ENCODE results near the gene ZNF516.
A peak's percentile ranks its signal among the peaks of the same experiment; 100 is the strongest.

The ZNF516 gene

DNA sequence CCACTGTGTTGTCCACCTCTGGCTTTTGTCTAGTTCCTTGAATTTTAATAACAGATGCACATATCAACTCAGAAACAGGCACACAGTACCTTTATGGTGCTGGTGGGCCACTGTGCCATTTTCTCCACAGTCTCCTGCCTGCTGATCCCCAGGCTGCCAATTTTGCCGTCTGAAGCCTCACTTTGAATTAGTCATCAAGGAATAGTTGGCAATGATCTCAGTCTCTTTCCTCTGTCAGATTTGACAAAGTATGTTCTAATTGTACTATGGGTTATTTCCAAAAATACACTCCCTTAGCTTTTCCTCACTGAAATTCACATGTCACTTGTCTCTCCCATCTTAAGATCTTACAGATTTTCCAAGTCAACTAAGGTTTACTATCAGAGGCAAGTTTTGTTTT, 140.7 kb downstream of the ZNF516 start:
- no peak for DNase-seq

DNA sequence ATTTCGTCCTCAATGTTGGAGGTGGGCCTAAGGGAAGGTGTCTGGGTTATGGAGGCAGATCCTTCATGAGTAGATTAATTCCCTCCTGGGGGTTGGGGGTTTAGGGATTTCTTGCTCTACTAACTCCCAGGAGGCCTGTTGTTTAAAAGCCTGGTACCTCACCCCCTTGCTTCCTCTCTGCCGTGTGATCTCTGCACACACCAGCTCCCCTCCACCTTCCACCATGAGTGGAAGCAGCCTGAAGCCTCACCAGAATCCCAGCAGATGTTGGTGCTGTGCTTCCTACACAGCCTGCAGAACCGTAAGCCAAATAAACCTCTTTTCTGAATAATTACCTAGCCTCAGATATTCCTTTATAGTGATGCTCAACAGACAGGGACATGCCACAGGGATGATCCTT, 141.5 kb downstream of the ZNF516 start:
- DNase-seq = no peak

DNA sequence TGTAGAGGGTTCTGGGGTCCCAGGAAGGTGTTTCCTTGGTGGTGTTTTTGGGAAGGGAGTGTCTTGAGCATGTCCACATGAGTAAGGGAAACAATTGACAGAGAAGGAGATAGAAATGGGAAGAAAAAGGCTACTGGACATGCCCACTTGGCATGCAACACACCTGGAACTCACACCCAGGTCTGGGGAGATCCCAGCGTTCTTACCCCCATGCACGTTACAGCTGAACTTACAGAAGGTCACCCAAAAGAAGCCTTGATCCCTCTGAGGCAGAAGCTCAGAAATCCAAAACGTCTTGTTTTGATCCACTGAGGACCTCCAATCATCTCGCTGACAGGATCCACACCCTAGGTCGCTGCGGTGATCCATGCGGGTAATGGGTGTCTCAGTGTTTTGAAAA, 142.0 kb downstream of the ZNF516 start:
- DNase-seq = no peak

DNA sequence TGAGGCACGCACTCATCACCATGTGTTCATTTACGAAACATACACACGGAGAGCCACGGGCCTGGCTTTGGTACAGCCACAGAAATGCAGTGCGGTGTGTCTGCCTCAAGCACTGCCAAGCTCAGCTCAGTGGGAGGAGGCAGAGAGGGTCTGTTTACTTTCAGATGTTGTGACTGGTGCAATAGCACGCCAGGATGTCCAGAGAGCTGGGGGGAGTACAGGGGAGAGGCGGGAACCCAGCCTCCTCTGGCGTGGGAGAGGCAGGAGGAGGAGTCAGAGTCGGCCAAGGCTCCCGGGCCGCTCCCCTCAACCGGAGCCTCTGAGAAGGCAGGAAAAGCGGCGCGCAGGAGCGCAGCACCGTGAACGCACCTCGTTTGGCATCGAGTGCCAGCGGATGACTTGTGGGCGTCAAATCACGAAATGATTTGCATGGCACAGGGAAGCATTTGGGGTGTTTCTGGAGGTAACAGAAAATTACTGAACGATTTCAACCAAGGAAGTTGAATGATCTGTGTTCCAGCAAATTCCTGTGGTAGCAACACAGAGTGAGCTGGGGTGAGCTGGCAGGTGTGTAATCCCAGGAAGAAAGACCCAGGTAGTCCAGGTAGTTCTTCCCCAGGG, 143.0 kb downstream of the ZNF516 start:
- no peak for DNase-seq

DNA sequence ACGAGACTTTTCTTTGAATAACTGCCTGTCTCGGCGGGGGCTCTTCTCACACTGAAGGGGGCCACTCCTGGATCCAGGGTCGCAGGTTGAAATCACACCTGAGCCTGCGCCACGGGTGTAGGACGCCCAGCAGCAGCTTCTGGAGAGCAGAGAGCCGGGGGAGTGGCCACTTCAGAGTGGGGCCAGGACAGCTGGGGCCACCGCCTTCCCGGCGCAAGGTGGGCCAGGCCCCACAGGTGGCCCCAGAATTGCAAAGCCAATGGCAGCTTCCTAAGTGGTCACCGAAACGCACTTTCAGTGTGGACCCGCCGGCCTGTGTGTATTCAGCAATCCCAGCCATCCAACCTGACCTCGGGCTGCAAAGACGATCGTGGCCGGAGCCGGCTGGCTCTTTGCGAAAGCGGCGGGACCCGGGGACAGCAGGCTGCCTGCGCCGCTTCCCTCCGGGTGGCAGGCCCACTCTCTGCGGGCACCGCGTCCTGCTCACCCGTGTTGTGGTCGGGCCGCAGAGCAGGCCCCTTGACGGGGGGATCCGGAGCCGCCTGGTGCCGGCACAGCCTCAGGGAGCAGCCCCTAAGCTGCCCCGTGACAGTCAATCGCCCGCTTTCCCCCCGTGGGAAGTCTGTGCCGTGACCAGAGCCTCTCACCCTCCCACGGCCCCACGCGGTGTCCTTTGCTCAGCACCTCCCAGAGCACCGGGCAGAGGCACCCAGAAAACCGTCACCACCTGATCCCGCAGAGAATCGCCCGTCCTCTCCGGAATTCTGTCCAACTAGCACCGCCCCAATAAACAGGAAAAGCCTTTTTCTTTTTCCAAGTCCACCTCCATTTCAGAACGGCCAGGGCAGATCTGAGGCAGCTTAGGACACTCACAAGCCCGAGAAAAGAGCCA, 144.7 kb downstream of the ZNF516 start:
- DNase-seq = no peak

DNA sequence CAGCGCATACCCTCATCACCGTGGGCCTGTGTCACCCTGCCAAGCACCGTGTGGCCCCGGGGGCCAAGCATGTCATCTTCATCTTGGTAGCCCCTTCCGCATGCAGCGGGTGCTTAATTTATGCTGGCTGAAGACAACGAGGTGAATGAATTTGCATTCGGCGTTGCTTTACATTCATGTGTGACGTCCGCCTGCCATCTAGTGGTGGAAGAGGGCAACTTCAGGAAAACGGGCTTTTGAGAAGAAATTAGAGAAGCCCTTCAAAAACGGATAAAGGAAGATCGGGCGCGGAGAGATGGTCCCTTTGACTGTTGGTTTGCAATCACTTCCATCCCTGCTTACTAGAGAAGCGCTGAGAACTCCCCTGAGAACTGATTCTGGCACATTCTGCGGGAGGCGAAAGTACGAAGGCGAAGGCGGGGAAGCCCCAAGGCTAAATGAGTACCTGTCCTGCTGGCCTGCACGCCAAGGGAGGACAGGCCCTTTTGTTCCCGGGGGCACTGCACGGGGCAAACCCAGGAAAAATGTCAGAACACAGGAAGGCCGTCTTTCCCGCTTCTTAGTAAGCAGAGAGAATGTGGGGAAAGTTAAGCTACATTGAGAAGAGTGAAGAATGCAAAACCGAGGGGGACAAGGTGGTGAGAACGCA, 145.9 kb downstream of the ZNF516 start:
- DNase-seq = peak; percentile 43

DNA sequence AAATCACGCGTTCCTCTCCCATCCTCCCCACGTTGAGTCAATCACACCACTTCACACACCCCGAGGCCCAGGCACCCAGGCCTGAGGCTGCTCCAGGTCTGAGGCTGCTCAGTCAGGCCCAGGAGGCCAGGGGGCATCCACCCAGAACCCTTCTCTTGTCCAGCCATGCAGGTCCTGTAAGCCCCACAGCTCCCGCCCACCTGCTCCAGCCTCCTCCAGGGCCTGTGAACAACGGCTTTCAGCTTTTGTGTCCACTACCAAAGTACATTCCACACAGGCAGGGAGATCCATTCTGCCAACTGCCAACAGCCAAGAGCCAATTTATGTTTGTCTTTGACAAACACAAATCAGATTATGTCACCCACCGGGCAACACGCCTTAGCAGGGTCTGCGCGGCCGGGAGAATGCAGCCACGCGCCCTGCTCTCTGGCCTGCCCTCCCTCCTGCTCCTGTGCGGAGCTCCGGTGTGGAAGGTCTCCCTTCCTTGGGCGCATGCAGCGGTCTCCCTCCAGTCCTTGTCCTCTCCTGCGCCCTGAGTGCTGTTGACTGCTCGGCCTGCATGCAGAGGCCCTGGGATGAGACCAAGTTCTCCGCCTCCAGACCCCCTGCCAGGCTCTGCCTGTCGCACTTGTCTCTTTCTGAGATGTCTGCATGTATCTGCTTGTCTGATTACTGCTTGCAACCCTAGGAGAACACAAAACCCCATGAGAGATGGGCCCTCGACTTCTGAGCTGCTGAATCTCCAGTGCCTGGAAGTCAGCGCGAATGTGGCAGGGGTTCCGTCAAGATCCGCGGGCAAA, 146.6 kb downstream of the ZNF516 start:
- no peak for DNase-seq

DNA sequence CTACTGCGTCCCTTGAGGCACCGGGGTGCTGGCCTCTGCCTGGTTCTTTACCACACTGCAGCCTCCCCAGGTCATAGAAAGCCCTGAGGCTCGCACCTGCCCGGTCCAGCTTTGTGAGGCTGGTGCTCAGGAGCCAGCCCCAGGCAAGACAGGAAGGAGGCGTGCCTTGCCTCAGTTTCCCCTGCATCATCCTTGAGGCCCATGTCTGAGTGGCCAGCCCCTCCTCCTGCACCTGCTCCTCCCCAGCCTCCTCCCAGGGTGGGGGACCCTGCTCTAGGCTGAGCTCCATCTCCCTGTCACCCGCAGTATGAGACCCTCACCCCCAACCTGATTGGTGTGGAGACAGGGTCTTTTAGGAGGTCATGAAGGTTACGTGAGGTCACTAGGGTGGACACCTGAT, 147.7 kb downstream of the ZNF516 start:
- DNase-seq = no peak

DNA sequence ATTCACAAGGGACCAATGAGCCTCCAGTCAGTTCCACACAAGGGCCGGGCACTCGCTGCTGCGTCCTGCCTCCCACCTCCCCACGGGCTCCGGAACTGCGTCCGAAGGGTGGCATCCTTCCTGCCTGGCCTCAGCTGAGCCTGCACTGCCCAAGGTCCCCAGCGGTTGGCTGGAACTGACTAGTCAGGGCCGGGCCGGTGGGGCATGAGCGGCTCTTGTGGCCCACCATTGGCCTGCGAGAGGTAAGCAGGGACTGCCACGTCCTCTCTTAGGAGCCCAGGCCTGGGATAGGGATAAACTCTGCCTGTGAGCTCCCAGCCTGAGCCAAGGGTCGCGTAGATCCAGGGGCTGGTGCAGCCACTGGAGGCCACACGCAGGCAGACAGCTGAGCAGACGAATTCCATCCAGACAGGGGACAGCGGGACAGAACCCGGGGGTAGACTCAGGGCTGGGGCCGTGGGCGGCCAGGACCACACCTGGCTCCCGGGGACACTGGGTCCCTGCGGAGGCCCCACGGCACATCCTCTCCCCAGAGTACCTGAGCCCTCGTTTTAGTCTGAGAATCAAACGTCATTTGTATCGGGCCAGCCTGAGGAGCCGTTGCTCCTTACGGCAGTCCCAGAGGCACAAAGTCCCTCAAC, 148.4 kb downstream of the ZNF516 start:
- DNase-seq = no peak

DNA sequence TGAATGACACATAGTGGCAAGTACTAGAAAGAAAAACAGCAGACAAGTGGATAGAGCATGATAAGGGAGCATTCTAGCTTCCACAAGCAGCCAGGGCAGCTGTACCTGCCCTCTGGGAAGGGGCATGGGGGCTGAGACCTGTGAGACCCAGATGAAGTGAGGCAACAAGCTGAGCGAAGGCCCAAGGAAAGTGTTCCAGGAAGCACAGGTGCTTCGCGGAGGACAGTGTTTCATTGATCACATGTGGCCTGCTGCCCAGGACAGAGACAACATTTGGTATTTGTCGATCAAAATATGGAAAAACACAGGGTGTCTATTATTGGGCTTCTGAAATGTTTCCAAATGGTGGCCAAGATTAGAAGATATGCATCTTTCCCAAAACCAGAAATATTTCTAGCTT, 149.1 kb downstream of the ZNF516 start:
- no peak for DNase-seq

DNA sequence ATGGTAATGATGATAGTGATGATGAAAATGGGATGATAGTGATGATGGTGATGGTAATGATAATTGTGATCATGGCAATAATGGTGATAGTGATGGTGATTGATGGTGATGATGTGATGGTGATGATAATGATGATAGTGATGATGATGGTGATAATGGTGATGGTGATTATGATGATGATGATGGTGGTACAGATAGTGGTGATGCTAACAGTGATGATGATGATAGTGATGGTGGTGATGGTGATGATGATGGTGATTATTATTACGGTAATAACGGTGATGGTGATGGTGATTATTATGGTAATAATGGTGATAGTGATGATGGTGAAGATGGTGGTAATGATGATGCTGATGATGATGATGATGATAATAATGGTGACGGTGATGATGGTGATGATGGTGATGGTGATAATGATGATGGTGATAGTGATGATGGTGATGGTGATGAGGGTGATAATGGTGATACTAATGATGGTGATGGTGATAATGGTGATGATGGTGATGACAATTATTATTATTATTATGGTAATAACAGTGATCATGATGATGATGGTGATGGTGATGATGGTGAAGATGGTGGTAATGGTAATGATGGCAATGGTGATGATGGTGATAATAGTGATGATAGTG, 151.0 kb downstream of the ZNF516 start:
- no peak for DNase-seq

DNA sequence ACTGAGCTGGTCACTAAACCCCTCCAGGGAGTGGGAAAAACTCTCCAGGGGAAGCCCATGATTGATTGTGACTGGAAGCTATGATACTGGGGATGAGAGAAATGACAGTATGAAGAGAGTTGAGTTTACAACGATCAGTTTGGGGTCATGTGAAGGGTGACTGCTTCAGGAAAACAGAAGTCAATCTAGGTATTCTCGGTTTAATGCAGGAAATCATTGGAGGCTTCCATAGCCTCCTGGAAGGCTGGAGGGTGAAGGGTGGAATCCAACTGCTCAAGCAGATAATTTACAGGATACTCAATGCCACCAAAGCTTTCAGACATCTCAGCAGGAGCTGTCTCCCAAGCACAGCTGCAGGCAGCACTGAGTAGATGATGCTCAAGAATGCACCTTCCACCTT, 154.6 kb downstream of the ZNF516 start:
- DNase-seq = no peak

DNA sequence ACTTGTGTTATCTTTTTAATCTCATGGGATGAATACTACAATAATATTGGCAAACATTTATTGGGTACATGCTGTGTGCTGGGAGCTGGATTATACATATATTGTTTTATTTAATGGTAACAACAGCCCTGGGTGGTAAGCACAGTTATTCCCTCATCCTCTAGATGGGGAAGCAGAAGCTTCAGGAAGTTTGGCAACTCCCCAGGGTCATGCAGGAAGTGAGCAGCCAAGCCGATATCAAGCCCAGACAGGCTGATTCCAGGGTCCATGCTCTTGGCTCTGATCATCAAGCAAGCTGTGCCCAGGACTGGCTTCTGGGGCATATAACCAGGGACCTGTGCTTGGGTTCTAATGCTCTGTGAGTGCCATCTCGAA, 155.8 kb downstream of the ZNF516 start:
- DNase-seq = no peak

DNA sequence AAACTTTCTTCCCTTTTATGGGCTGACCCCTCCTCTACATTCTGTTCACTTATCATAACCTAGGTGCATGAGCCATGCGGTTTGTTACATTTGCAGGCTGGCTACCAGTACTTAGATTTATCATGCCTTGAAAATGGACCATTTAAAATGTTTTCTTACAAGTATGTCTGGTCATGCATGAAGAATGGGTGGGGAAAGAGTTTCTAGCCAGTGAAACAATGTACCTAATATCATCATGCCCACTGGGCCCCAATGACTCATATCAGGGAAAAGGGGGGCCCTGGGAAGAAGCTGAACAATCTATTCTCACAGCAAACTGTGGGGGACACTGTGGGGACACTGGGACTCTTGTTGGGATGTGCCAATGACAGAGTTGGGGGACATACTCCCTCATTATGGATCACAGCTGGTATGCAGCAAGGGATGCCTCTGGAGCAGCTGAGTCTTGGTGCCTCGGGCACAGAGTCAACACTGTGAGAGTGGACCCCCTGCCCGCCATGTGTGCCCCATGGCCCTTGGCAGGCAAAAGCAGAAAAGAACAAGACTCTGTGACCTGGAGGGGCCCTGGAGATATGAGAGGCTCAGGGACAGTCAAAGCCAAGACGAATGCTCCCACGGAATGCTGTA, 156.3 kb downstream of the ZNF516 start:
- no peak for DNase-seq

DNA sequence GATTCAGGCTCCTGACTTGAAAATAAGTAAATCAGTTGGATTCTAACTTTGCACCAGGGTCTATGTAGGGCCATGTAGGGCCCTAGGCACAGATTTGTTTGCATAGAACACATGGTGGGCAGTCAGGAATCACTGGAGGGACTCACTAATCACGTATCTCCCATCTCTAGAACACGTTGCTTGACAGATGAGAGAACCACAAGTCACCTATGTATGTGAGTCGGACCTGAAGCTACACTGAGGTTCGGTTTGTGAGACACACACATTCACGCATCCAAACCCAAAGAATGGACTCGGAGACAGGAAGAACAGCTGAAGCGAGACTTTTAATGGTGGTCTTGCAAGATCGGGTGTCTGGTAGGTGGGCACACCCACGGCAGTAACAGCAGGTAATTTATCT, 157.0 kb downstream of the ZNF516 start:
- no peak for DNase-seq

DNA sequence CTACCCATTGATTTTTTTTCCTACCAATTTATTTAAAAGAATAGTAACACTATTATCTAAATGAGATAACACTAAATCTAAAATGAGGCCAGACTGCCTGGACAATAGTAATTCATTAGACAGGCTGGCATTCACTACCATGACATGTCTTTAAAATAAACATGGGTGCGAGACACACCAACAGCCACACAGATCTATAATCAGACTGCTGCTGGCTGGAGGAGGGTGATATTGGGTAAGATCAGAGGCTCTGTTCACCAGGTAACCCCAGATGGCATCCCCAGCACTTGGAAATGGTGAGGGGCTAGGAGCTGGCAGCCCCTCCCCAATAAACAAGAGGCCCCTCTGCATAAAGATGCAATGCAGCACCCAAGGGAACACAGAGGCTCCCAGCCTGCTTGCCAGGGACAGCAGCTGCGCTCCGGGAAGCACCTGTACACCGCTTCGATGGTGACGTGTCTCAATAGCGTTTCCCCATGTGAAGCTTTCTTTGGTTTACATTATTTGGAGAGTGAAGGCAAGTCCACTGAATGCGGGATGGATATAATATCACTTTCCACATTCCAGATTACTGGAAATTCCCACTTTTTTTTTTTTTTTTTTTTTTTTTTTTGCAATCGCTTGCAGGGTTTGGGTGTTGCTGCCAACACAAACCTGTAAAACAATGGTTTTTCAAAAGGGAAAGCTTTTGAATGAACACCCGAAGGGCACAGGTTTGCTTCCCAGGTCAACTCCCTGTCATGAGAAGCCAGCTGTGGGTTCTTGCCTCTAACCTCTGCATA, 159.0 kb downstream of the ZNF516 start:
- no peak for DNase-seq

DNA sequence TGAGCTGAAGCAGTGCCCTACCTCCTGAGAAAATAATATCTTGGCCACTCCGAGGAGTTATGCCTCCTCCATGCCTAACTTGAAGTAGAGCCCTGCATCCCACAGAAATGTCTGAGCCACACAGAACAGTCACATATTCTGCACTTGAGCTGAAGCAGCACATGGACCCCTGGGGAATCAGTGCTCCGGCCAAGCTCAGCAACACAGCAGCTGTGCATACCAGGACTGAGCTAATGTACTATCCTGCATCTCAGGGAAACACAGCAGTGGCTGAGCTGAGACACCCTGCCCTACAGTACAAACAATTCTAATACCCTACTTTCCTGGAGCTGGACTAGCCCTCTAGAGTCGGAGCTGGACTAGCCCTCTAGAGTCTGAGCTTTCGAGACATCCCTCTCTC, 166.9 kb downstream of the ZNF516 start:
- DNase-seq = no peak

DNA sequence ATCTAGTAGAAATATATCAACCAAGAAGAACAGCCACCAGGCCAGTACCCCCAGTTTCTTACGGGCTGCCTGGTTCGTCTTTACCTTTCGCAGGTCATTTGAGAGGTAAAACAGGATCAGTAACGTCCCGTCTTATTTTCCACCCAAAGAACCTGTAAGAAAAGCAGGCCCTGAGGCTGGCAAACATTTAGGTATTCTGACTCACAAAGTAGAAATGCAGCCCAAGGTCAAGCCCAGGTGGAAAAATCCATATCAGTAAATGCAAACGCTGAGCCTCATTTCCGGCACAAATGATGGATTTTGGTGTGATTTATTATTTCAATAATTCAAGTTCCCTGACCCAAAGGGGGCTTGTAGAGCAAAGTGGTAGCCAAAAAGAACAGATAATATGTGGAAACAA, 171.2 kb downstream of the ZNF516 start:
- DNase-seq = no peak

DNA sequence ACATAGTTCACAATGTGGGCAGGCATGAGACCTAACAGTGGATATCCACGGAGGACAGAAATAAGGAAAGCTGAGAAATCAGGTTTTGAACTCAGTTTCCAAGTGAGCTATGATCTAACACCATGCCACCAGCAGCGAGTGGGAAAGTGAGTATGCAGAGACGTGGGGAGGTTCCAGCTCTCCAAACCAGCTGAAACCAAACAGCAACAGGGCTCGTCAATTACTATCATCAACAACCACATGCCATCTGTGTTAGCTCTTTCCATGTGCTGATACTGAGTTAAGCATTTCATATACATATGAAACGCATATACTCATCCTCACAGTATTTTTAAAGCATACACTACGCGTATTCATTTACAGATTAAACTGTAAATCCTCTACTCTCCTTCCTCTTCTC, 172.4 kb downstream of the ZNF516 start:
- DNase-seq = no peak

DNA sequence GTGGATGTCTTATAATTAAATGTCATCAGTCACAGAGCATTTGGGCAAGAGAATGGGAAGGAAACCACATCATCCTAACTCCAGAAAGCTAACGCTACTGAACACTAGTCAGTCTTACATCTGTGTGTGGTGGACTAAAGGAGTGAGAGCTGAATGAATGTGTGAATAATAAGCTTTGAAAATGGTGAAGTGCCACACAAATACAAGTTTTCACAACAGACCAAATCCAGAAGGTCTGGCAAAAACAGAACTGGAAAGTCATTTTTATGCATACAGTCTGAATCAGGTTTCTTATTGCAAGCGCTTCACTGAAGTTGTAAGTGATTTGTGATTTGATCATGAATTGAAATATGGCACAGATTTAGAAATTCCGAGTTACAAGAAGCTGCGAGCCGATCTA, 175.7 kb downstream of the ZNF516 start:
- no peak for DNase-seq

DNA sequence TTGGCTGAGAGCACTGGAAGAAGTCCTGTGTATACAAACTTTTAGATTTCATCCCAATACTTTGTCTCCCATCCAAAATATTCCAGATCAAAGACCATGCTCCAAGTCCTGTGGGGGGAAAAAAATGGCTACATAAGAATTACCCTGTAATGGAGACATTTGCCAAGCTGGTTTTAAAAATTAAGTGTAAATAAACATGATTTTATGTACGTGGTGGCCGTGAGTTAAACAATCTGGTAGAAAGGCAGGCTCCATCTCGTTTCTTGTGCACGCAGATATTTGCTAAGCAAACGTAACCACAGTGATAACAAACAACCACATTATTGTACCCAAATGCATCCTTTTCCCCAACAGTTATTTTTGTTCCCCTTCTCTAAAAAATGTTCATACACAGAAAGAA, 176.4 kb downstream of the ZNF516 start:
- no peak for DNase-seq

Data from activated CD4-positive, alpha-beta T cell treated with anti-CD3 and anti-CD28 coated beads for 1 hour (primary cell).